DMS153 treated with DMSO at 0.1 percent for 48 hours (cell line): Measurements from ENCODE around the gene ANKRD23.
A peak's percentile ranks its signal among the peaks of the same experiment; 100 is the strongest.

Source experiments
- DNase-seq: peaks from one replicate; lab custom pipeline; 2025; ENCODE audit not compliant: unreplicated experiment; lab: John Stamatoyannopoulos, UW

The ANKRD23 gene

DNA sequence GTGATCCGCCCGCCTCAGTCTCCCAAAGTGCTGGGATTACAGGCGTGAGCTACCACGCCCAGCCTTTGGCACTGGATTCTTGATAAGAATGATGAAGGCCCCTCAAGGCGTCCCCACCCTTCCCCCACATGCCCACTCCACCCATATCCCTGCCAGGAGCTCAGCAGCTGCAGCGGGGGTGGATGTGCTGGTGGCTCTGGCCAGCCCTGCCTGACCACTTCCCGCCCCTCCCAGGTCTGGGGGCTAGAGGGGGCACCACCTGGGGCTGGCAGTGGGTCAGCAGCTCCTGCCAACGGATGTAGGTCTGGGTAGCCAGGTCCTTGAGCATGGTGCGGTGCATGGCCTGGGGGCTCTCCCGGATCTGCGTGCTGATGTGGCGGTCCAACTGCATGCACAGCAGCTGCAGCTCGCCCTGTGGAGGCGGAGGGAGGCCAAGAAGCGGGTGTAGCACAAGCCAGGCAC, 33.8 kb upstream of the ANKRD23 start:
- no peak for DNase-seq

DNA sequence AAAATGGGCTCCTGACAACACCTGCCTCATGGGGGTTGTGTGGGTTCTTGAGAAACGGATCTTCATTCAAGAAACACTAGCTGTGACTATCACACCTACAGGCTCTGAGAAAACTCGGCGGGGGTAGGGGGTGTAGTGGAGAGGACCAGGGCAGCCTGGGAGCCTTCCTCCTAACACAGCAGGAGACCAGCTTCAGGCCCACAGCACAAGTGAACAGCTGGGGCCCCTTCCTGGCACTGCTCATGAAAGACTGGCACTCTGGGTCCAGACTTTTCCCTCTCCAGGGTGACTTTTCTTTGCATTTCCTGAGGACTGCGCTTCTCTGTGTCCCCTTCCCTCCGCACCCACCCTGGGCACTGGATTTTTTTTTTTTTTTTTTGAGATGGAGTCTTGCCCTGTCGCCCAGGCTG, 33.2 kb upstream of the ANKRD23 start:
- no peak for DNase-seq

DNA sequence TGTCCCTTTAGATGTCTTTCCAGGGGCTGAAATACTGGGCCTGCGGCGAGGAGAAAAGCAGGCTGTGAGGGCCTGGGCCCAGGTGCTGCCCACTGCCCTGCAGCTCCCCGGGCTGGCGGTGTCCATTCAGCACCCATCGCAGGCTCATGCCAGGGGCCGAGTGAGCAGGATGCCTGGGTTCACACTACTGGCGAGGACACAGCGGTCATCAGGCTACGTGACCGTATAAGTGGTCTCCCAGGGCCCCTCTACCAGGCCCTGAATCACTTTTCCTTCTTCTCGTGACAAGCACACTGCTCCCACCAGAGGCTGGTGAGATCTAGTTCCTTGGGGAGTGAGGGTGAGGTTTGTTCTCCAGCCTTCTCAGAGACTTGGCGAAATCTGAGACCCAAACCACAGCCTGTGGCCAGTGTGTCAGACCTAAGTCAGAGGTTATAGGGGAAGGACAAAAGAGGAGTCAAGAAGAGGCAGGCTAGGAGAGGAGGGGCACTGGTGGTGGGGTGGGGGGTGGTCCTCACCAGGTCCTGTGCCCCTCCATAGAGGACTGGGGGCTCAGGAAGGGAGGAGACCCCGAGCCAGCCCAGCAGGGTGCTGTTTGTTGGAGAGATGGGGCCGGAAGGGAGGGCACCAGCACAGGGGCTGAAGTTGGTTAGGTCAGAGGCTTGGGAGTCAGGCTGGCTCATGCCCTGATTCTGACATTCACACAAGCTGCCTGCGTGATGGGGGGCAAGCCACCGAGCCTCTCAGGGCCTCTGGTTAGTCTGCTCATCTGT, 32.6 kb upstream of the ANKRD23 start:
- DNase-seq, result no peak

DNA sequence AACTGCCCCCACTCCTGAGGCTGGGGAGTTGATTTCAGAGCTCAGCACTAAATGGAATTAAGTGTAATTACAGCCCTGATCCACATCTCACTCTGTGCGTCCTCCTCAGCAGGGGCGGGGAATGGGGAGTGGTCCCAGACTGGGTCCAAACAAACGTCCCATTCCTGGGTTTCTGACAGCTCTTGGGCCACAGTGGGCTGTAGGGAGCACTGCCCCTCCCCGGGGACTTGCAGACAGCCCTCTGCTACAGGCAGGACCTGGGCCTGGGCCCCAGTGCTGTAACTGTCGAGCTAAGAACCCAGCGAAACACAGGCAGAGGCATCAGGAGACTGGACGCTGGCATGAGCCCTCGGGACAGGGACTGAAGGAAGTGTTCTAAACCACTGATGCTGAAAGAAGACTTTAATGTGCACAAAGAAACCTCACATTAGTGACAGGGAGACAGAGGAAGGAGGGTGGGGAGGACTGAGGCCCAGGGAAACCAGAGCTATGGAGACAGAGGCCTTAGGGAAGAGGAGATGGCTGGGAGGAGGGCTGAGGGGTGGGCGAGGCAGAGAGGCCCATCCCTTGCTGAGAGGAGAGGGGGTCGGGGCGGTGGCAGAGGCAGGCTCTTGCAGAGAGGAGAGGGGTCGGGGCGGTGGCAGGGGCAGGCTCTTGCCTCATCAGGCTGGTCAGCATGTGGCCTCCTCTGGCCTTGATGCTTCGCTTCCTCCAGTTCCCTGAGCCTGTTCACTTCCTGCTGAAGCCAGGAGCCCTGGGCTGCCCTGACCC, 31.9 kb upstream of the ANKRD23 start:
- DNase-seq, result no peak

DNA sequence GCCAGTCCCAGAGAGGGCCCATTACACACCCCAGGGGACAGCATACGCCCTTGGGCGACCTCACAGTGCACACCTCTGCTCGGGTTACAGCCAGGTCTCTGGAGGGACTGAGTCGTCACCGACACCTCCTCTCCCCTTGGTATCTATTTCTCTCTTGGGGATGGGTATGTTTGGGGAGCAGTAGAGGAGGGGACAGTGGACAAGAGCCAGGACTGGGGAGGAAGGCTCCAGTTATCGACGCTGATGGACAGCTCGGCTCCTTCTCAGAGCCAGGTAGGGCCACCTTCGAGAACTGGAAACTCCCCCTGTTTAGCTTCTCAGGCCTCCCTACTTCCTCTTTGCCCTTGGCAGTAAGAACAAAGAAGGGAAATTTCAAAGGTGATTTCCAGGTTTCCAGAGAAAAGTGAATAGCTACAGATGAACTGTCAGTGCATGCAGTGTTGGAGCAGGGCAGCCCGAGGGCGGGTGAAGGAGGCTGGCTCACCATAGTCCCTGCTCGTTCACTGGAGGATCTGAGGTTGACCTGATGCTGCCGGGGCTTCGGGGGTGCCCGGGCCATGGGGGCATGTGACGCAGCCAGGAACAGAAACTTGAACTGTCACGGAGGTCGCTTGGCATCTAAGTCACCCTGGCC, 30.5 kb upstream of the ANKRD23 start:
- no peak for DNase-seq

DNA sequence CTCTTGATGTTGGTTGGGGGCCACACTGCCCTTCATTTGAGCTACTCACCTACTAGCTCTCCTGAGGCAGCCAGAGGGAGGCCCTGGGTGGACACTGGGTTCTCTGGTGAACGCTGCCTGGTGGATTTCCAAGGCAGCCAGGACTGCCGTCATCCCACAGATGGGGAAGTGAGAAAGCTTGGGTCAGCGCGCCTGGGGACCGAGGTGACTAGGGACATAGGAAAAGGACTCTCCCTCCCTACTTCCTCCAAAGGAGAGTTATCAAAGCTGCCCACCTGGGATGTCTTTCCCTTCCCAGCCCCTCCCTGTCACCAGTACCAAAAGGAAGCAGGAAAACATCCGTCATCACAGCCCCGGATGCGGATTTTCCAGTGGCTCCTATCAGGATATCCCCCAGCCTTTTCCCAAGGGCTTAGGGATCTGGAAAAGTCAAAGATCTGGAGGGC, 29.9 kb upstream of the ANKRD23 start:
- DNase-seq, result no peak

DNA sequence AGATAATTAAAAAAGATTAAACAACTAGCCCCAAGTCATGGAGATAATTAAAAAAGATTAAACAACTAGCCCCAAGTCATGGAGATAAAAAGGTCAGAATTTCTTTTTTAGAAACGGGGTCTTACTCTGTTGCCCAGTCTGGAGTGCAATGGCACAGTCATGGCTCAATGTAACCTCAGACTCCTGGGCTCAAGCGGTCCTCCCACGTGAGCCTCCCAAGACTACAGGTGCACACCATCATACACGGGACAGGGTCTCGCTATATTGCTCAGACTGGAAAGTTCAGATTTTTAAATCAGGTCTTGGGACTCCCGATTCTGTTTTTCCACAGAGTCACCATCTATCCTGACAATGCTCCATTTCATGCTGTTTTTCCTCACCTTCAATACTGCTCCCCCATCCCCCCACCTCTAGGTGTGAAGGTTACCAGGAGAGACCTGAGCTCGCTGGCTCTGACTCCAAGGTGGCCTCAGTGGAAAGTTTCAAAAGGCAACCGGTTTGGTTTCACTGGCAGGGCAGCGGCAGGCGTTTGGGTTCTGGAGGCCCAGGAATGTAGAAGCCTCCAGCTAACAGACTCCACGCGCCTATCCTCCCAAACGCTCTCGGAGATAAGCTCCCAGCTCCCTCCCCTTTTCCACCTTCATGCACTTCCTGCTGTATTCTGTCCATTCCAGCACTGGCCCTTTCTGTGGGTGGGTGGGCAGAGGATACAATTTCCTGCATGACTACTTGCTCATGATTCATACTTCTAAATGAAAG, 28.9 kb upstream of the ANKRD23 start:
- DNase-seq, result no peak

DNA sequence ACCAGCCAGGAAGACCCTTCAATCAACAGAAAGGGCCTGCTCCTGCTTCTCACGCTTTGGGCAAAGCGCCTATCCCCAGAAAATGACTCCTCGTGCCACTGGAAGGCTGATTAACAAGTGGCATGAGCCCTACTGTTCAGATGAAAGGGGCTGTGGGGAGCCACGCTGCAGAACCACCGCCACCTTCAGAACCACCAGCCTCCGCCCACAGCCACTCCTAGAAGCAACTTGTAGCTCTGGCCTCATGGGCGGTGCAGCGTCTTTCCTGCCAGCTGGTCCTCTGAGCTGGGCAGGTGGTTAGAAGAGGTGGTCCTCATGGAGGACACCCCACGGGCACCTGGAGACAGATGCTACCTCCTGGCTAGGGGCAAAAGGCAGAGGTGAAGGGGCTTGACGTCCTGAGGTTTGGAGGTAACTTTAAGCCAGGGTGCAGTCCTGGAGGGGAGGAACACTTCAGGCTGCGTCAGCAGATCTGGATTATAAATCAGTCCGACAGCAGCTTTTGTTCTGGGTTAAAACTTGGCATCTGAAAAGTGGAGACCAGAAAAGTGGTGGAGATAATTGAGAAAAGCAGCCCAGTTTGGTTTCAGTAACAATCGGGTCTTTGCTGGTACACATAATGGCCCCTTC, 26.9 kb upstream of the ANKRD23 start:
- DNase-seq, result peak; percentile 23

DNA sequence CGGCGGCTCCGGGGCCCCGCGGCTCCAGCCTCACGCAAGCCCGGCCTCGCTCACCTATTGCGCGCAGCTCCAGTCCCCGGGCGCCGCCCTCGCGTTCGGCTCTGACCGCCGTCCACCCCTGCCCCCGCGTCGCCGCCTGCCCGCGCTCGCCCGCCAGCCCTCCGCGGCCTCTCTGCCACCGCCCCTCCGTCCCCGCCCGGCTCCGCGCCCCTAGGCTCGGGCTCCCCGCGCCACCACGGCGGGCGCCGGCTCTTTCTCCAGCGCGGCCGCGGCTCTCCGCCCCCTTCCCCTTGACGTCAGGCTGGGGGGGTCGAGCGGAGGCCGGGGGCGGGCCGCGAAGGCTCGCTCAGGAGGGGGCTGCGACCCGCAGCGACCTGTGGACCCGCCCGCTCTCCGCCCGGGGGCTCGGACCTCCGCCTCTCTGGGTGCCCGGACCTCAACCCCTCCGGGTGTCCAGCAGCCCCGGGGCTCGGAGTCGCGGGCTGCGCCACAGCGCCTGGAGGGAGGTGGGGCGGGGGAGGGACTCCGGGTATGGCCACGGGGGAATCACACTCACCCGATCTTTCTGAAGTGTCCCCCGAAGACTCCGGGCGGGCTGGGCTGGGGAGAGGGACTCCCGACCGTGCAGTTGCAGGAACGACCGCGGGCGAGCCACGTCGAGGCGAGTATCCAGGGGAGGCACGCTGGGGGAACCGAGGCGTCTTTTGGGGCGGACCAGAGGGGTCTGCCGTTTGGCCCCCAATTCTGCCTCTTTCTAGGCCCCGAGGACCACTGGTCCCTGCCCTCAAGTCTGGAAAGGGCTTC, 26.2 kb upstream of the ANKRD23 start, which contains the start of gene SEMA4C:
SEMA4C (minus strand) TSS at position 259 of the 804 bp plus-strand sequence. CDS start 2,194 bp downstream, outside the sequence.
- no peak for DNase-seq

DNA sequence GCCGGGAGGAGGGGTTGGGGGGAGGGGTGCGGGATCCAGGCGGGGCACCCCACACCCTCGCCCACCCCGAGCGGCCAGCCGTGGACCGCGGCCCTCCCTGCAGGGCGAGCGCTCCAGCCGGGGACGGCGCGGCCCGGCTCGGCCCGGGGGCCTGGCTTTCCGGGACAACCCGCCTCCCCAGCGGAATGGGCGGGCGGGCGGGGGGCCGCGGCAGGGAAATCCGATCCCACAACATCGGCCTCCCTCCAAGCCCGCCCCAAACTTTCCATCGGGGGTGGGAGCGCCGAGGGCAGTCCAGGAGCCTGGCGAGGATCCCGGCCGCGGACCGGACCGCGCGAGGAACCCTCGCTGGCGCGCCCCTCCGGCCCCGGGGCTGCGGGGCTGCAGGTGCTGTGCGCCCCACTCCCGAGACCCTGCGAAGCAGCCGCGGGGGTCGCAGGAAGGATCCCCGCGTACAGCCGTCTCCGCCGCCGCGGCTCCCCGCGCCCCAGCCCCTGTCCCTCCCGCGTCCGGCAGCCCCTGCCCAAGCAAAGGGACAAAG, 25.5 kb upstream of the ANKRD23 start:
- DNase-seq, result no peak

DNA sequence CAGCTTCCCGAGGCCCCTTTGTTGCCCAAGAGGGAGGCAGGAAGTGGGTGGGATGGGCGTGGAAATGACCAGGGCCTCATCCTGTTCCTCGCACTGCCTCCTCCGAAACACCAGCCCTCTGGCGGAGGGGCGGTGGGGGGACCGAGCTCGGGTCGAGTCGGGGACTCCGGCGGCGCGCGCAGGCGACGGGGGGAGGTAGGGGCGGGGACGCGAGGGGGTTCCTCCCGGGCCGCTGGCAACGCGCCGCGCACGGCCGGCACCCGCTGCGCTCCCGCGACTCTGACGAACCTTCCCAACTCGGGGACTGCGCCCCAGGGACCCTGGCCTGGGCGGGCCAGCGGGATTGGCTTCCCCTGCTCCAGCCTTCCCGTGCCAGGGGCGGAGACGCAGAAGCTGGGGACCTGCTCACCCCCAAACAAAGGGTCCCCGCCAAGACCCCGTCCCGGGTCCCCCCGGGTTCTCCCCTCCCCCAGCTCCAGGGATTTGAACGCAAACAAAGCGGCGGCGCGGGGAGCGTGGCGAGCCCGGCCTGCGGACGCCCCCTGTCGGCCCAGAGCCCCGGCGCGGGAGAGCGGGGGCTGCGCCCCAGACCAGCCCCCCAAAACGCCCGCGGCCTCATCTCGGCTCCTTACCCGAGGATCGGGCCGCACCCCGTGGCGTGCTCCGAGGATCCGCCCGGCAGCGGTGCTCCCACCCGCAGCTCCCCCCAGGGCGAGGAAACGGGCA, 24.9 kb upstream of the ANKRD23 start:
- peak; percentile 52 for DNase-seq

DNA sequence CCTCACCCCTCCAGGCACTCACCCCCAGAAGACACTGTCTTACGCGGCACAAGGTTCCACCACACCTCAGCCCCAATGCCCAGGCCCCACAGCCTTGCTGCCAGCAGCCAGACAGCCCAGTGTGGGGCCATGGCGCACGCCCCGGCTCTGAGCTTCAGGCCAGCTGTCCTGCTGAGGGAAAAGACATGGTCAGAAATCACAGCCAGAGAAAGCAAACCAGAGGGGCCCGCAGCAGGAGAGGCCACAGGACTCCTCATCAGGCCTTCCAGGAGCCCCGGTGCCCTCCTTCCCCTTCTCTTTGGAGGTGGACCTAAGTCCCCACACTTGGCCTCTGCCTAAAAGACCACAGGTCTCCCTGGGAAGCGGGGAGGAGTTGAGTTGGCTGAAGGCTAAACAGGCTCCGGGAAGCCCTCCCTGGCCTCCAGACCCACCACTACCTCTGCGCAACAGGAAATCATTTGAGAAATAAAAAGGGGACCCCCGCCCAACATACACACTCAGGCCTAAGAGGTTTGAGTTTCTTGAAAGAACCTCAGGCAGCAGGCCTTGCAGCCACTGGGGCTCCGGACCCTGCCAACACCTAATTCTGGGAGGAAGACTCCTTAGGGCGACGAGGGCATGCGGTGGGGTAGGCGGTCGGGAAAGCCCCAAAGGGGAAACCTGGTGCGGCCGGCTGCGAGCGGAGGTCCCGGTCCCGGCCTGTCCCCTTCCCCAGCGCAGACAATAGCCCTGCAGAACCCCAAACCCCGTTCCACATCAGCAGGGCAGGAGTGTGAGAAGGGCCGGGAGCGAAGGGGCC, 24.1 kb upstream of the ANKRD23 start:
- no peak for DNase-seq

DNA sequence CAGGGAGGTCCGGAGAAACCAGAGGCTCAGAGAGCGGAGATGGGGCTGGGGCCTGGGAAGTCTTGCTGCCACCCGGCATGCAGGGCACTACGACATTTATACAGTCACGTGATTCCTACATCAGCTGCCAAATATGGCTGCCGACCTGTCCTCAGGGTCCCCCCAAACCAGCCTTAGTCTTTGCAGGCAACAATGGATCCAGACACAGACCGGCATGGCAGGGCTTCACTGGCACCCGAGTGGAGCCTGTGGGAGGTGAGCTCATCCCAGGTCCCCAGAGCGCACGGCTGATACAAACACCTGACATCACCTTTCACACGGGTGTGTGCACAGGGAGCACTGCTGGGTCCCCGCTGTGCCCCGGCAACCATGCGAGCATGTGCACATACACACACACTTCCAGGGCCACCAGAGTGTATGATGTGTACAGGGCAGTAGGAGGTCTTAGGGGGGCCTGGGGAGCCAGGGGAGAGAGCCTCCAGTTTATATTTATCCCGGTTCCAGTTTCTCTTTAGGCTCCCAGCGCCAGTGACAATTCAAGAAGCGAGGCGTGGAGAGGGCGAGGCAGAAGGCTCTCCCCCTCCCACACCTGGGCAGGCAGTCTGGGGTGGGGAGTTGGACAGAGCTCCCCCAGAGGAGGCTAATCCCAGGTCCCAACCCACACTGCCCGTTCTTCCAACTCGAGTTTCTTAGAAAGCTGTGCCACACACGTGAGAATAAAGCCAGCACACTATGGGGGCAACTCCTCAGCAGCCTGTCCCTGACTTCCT, 23.4 kb upstream of the ANKRD23 start:
- no peak for DNase-seq

DNA sequence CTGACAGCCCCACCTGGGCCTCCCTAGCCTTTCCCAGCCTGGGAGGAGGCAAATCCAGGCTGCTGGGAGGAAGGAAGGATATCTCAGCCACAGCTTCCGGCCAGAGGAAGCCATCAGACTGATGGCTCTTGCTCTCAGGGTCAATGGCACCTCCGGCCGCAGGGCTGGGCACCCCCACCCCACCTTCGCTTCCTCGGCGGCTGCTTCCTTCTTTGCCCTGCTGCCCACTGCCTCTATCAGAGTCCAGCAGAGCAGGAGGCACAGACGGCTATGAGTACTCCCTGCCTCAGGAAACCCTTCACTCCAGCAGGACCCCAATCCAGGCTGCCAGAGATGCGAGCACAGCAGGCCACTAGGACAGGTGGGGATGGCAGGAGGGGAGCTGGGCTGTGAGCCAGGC, 22.8 kb upstream of the ANKRD23 start:
- no peak for DNase-seq

DNA sequence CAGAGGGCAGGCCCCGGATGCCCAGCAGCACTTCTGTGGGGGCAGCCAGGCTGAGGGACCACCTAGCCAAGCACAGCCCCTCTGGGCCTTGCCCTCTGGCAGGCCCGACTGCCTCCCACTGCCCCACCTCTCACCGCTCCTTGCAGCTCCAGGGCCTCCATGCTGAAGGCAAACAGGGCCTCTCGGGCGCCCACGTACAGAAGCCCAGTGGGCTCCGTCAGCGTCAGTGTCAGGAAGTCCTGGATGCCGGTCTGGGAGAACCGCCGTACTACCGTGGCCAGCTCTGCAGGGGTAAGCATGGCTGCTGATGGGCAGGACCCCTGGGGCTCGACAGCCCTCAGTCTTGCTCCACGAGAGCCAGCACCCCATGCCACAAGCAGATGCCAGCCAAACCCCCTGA, 22.3 kb upstream of the ANKRD23 start:
- DNase-seq, result no peak

DNA sequence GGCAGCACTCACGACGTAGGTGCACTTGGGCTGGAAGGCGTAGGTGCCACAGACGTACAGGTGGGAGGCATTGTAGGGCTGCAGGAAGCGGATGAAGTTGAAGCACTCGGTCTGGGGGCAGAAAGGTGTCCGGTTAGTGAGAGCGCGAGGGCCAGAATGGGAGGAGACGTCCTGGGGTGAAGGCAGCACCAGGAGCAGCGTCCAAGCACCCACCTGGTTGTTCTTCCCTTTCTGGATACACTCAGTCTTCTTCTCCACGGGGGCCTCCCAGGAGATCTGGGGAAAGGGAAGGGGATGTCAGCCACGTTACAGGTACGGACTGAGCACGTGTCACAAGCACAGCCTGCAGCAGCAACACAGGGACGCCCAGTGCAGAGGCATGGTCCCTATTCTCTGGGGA, 21.8 kb upstream of the ANKRD23 start:
- DNase-seq, result no peak
